GM12878 (cell line): Measurements from ENCODE around the gene HIVEP3. TPM values are rescaled to one million over a fixed set of nuclear protein-coding genes. Genes with fewer than 3 reads are reported as not detected.

Experiments
- FOXM1 ChIP-seq: IDR thresholded peaks from 2 replicates; pipeline ENCODE4 v1.6.1; 2012; ENCODE audit warnings: low read depth, mild to moderate bottlenecking, inconsistent platforms, low read length, moderate library complexity
- MEF2B ChIP-seq: fragments of 450-650 bp; IDR thresholded peaks from 2 replicates; pipeline ENCODE4 v1.6.1; 2018; ENCODE audit warnings: mild to moderate bottlenecking, moderate library complexity; ENCODE audit not compliant: partially characterized antibody, poor library complexity, severe bottlenecking
- NFIC ChIP-seq: IDR thresholded peaks from 2 replicates; pipeline ENCODE4 v1.6.1; 2012; ENCODE audit warnings: low read depth, mild to moderate bottlenecking, inconsistent platforms, low read length, moderate library complexity
- polyA plus RNA-seq, 11 experiments: library from polyadenylated mRNA; depleted of rRNA in 4 of 11; unstranded in 6 of 11; stranded (reverse) in 5 of 11; fragments of >200 nt; fragmentation: Nextera tagmentation in 4 of 11; fragmentation: Illumina TruSeq in 1 of 11; extraction: Ambion mirVana in 4 of 11; extraction: Trizol in 1 of 11; gene quantifications; 1 replicate in 1 of 11; 2 replicates in 10 of 11; pipeline versions ENCODE4 v1.2.1 to v1.2.3, GENCODE V29; 2011 to 2016; ENCODE audit warnings: inconsistent platforms in 2 of 11, missing spikeins in 2 of 11, low read depth in 1 of 11
- total RNA-seq, 4 experiments: library from RNA; depleted of rRNA in 3 of 4; stranded (reverse); fragments of >200 nt in 3 of 4; fragmentation: Illumina TruSeq in 1 of 4; extraction: Trizol in 1 of 4; gene quantifications; 2 replicates each; pipeline versions ENCODE4 v1.2.1 to v1.2.3, GENCODE V29; 2013 to 2021
- TF ChIP-seq, protein P1 (sequence below): fragments of 450-650 bp; IDR thresholded peaks from 2 replicates; pipeline ENCODE4 v1.6.1; 2016; ENCODE audit warnings: mild to moderate bottlenecking, moderate library complexity, borderline replicate concordance
- TF ChIP-seq, protein P2 (sequence below): fragments of 450-650 bp; IDR thresholded peaks from 2 replicates; pipeline ENCODE4 v1.6.1; 2014; ENCODE audit warnings: mild to moderate bottlenecking
- TF ChIP-seq, protein P3 (sequence below): IDR thresholded peaks from 2 replicates; pipeline ENCODE4 v1.6.1; 2011; ENCODE audit warnings: low read depth, low read length, improper control_type of control experiment, borderline replicate concordance

The HIVEP3 gene
- total and polyA plus RNA-seq, 10 of the 15 experiments (the other 5 are each of a cell fraction or from before 2014, with no cell fraction given): 1.8 to 13.6 (median 3.8) TPM

DNA sequence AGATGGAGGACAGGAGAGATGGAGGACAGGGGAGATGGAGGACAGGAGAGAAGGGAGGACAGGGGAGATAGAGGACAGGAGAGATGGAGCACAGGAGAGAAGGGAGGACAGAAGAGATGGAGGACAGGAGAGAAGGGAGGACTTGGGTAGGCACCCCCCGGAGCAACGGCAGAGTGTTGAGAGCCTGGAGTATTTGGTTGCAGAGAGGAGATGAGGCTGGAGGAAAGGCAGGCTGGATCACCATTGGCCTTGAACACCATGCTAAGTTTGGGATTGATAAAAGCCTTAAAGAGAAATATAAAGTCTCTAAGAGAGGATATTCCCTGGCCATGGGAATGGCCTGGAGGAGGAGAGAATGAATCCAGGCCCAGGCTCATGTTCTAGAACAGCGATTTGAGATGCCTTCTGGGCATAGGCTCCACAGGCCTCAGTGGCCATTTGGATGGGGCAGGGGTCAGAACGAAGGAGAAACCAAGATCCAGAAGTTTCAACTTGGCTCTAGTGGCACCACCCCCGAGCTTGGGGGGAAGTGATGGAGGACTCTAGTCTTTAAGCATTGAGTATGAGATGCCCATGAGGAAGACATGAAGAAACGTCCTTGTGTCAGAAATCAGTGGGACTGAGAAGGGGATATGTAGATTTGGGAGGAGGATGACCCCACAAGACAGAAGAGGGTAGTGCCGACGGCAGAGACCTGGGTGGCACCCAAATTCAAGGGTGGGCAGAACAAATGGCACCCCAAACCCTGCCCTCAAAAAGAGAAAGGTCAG lies 386.3 kb downstream of the HIVEP3 start (continued):
- TF ChIP-seq, protein P1, sequence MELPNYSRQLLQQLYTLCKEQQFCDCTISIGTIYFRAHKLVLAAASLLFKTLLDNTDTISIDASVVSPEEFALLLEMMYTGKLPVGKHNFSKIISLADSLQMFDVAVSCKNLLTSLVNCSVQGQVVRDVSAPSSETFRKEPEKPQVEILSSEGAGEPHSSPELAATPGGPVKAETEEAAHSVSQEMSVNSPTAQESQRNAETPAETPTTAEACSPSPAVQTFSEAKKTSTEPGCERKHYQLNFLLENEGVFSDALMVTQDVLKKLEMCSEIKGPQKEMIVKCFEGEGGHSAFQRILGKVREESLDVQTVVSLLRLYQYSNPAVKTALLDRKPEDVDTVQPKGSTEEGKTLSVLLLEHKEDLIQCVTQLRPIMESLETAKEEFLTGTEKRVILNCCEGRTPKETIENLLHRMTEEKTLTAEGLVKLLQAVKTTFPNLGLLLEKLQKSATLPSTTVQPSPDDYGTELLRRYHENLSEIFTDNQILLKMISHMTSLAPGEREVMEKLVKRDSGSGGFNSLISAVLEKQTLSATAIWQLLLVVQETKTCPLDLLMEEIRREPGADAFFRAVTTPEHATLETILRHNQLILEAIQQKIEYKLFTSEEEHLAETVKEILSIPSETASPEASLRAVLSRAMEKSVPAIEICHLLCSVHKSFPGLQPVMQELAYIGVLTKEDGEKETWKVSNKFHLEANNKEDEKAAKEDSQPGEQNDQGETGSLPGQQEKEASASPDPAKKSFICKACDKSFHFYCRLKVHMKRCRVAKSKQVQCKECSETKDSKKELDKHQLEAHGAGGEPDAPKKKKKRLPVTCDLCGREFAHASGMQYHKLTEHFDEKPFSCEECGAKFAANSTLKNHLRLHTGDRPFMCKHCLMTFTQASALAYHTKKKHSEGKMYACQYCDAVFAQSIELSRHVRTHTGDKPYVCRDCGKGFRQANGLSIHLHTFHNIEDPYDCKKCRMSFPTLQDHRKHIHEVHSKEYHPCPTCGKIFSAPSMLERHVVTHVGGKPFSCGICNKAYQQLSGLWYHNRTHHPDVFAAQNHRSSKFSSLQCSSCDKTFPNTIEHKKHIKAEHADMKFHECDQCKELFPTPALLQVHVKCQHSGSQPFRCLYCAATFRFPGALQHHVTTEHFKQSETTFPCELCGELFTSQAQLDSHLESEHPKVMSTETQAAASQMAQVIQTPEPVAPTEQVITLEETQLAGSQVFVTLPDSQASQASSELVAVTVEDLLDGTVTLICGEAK: no peak
- TF ChIP-seq, protein P2, sequence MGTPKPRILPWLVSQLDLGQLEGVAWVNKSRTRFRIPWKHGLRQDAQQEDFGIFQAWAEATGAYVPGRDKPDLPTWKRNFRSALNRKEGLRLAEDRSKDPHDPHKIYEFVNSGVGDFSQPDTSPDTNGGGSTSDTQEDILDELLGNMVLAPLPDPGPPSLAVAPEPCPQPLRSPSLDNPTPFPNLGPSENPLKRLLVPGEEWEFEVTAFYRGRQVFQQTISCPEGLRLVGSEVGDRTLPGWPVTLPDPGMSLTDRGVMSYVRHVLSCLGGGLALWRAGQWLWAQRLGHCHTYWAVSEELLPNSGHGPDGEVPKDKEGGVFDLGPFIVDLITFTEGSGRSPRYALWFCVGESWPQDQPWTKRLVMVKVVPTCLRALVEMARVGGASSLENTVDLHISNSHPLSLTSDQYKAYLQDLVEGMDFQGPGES: no peak
- TF ChIP-seq MEF2B: no peak
- TF ChIP-seq, protein P3, sequence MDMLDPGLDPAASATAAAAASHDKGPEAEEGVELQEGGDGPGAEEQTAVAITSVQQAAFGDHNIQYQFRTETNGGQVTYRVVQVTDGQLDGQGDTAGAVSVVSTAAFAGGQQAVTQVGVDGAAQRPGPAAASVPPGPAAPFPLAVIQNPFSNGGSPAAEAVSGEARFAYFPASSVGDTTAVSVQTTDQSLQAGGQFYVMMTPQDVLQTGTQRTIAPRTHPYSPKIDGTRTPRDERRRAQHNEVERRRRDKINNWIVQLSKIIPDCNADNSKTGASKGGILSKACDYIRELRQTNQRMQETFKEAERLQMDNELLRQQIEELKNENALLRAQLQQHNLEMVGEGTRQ: no peak
- no peak for TF ChIP-seq NFIC
- TF ChIP-seq FOXM1: no peak
